Tibial nerve (tissue), 4 donors: ENCODE measurements around the gene NDRG4. TPM values are rescaled to one million over a fixed set of nuclear protein-coding genes. Genes with fewer than 3 reads are reported as not detected.

Experiments used
- DNase-seq, 2 donors: peaks; one replicate each; pipeline ENCODE4 v3.0.0-alpha.2; 2019; ENCODE audit warnings: low spot score in 2 of 2
- H3K27ac ChIP-seq, 4 donors: fragments of 200-600 bp; sonication (generic) in 3 of 4; one replicate each; pipeline ENCODE4 v1.5.1; 2017 to 2019; ENCODE audit warnings: mild to moderate bottlenecking in 1 of 4
- H3K27me3 ChIP-seq, 2 donors: fragments of 200-600 bp; sonication (generic) in 1 of 2; one replicate each; pipeline versions ENCODE4 v1.5.1 to v1.6.0; 2017 to 2019
- H3K36me3 ChIP-seq, 3 donors: fragments of 200-600 bp; sonication (generic); one replicate each; pipeline ENCODE4 v1.5.1; 2018 to 2019
- H3K4me1 ChIP-seq, 4 donors: fragments of 200-600 bp; sonication (generic) in 3 of 4; one replicate each; pipeline ENCODE4 v1.5.1; 2017 to 2019
- H3K4me3 ChIP-seq, 4 donors: fragments of 200-600 bp; sonication (generic) in 3 of 4; one replicate each; pipeline ENCODE4 v1.5.1; 2017 to 2019; ENCODE audit warnings: mild to moderate bottlenecking in 1 of 4, moderate library complexity in 1 of 4
- H3K9me3 ChIP-seq, 4 donors: fragments of 200-600 bp; sonication (generic) in 3 of 4; one replicate each; pipeline ENCODE4 v1.5.1; 2017 to 2019
- CTCF ChIP-seq, 5 experiments: fragments of 200-600 bp in 3 of 5; fragments of 450-650 bp in 2 of 5; sonication (generic) in 3 of 5; IDR thresholded peaks; one replicate each; pipeline ENCODE4 v1.5.1; 2016 to 2019; ENCODE audit warnings: antibody characterized with exemption in 5 of 5, mild to moderate bottlenecking in 3 of 5, moderate library complexity in 2 of 5
- EP300 ChIP-seq, 2 donors: sonication (generic); formaldehyde crosslinking; IDR thresholded peaks; one replicate each; pipeline ENCODE4 v1.6.1; 2017; ENCODE audit warnings: antibody characterized with exemption in 2 of 2, mild to moderate bottlenecking in 1 of 2
- POLR2A ChIP-seq, 2 donors: fragments of 450-650 bp; IDR thresholded peaks; one replicate each; pipeline ENCODE4 v1.6.1; 2017; ENCODE audit warnings: antibody characterized with exemption in 2 of 2, mild to moderate bottlenecking in 2 of 2, moderate library complexity in 2 of 2
- WGBS, 2 donors: methylation state at CpG; one replicate each; pipeline ENCODE4 v1.1.5; 2018; 5-methylcytosine and 5-hydroxymethylcytosine counted together
- total RNA-seq, 4 donors: library from RNA; depleted of rRNA; stranded (reverse); fragments of >200 nt; gene quantifications; one replicate each; pipeline ENCODE4 v1.1.0, GENCODE V29; 2016

NDRG4 gene
- total RNA-seq, 4 donors from 2014 or later, result 3.9 to 12.6 (median 5.9) TPM

GRCh38 chr16:58513874-58514273, 13.9 kb downstream of the NDRG4 start:
- Histone ChIP-seq H3K9me3 (no peaks in the 10 kb centered on the region), H3K4me1 (peaks cover 0 to 26% (median 6%) of the 10 kb centered on the region in 4 donors), H3K36me3 (peaks cover 0 to 15% (median under 1%) of the 10 kb centered on the region in 3 donors), H3K4me3 (no peak overlapping the region), H3K27ac (no peak overlapping the region), H3K27me3 (no peaks in the 10 kb centered on the region)
- WGBS, 2 donors, result 77 to 83% methylated on average over 3 of the region's 3 CpGs
- no peak for DNase-seq
- no peak for TF ChIP-seq POLR2A (IDR thresholded peaks at IDR 0.05)
- no peak for TF ChIP-seq CTCF (IDR thresholded peaks at IDR 0.05)
- no peak for TF ChIP-seq EP300 (IDR thresholded peaks at IDR 0.05)

DNA sequence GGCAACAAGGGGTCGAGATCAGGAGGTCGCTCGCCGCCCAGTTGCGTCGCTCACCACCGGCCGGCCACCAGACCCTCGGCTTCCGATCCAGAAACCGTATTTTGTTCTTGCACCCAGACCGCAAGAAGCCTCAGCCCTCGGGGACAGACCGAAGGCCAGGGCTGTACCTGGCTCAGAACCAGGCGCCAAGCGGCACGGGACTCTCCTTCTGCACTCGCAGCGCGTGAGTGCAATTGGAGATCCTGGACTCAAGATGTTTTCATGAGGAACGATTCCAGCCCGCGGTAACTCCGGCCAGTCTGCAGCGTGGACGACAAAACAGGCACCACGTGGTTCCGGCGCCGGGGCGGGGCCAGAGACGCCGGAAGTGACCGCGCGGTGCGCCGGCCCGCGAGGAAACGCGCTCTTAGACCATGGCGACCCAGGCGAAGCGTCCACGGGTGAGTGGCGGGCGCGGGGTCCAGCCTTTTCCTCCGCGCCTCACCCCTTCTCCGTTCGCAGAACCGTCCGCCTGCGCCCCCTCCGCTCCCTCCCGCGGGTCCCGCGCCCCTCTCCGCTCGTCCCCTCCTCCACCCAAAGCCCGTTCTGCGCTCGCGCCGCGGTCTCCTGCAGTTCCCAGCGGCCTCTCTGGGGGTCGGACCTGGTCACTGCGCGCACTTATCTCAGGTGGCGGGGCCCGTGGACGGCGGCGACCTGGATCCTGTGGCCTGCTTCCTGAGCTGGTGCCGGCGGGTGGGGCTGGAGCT, 15.4 kb downstream of the NDRG4 start, which contains the start of gene SETD6:
Gene SETD6, plus strand, starts transcription at position 393 of the 746 bp plus-strand sequence. Its CDS starts 21 bp downstream, at position 414.
- TF ChIP-seq EP300 (IDR thresholded peaks at IDR 0.05) (peak; percentile 42 to 62), POLR2A (IDR thresholded peaks at IDR 0.05) (peak in 1 of 2 donors; percentile 33), CTCF (IDR thresholded peaks at IDR 0.05) (peak in 2 of 5 experiments; percentile 33 to 38)
- Histone ChIP-seq H3K4me3 (peak within 1 kb of the TSS; percentile 83 to 95 (median 88)), H3K27me3 (no peaks in the 10 kb centered on the region), H3K27ac (peak within 1 kb of the TSS in 3 of 4 donors; percentile 63 to 82 (median 81)), H3K4me1 (peaks cover 0 to 26% (median 6%) of the 10 kb centered on the region in 4 donors), H3K36me3 (peaks cover 0 to 30% (median 12%) of the 10 kb centered on the region in 3 donors), H3K9me3 (no peaks in the 10 kb centered on the region)
- 1% methylated on average over 43 to 50 of the region's 80 CpGs for WGBS, 2 donors
- DNase-seq, result peak; percentile 70 to 85

GRCh38 chr16:58515871-58516767, 16.2 kb downstream of the NDRG4 start:
- TF ChIP-seq POLR2A (IDR thresholded peaks at IDR 0.05) (no peak), CTCF (IDR thresholded peaks at IDR 0.05) (peak in 1 of 5 experiments; percentile 0)
- DNase-seq, result no peak
- 55 to 57% methylated on average over 15 of the region's 66 CpGs for WGBS, 2 donors

GRCh38 chr16:58516768-58517107, 16.8 kb downstream of the NDRG4 start:
- Histone ChIP-seq H3K4me1 (peaks cover 0 to 26% (median 6%) of the 10 kb centered on the region in 4 donors), H3K27ac (no peak overlapping the region), H3K36me3 (peaks cover 3 to 44% (median 24%) of the 10 kb centered on the region in 3 donors), H3K4me3 (no peak overlapping the region), H3K27me3 (no peaks in the 10 kb centered on the region), H3K9me3 (no peaks in the 10 kb centered on the region)
- 83 to 95% methylated on average over 4 of the region's 4 CpGs for WGBS, 2 donors
- no peak for DNase-seq
- TF ChIP-seq CTCF (IDR thresholded peaks at IDR 0.05), result no peak
- TF ChIP-seq POLR2A (IDR thresholded peaks at IDR 0.05), result no peak
- no peak for TF ChIP-seq EP300 (IDR thresholded peaks at IDR 0.05)

More at GRCh38 chr16:58515871-58516767, 16.2 kb downstream of the NDRG4 start:
- peaks cover 3 to 38% (median 19%) of the 10 kb centered on the region in 3 donors for H3K36me3 ChIP-seq
- no peaks in the 10 kb centered on the region for H3K27me3 ChIP-seq
- no peaks in the 10 kb centered on the region for H3K9me3 ChIP-seq
- peak overlapping the region in 3 of 4 donors; percentile 63 to 82 (median 81) for H3K27ac ChIP-seq
- peak overlapping the region; percentile 83 to 95 (median 88) for H3K4me3 ChIP-seq
- H3K4me1 ChIP-seq, result peaks cover 0 to 26% (median 6%) of the 10 kb centered on the region in 4 donors
